Epithelial cell of proximal tubule (primary cell): ENCODE data around the gene SLC9A2. TPM values are rescaled to one million over a fixed set of nuclear protein-coding genes. Genes with fewer than 3 reads are reported as not detected.
A peak's percentile ranks its signal among the peaks of the same experiment; 100 is the strongest.

Experiments used
- DNase-seq: peaks from one replicate; pipeline ENCODE4 v3.0.0-alpha.2; 2011; ENCODE audit warnings: low read depth
- H3K4me3 ChIP-seq: 2 replicates; pipeline ENCODE4 v1.5.1; 2011; ENCODE audit warnings: low read depth, mild to moderate bottlenecking, low read length
- CTCF ChIP-seq: conservative IDR thresholded peaks from 2 replicates; pipeline ENCODE4 v1.5.1; 2012; ENCODE audit warnings: low read depth, mild to moderate bottlenecking, low read length
- total RNA-seq: library from RNA; depleted of rRNA; stranded (reverse); fragments of >200 nt; gene quantifications from 2 replicates; pipeline ENCODE4 v1.2.3, GENCODE V29; 2015

Gene SLC9A2
- total RNA-seq, 1 donor from 2014 or later, result 0.86 TPM

- no peak for DNase-seq
- no peak for TF ChIP-seq CTCF
- no peak overlapping the region for H3K4me3 ChIP-seq
Observed at GRCh38 chr2:102743259-102743658, 123.9 kb downstream of the SLC9A2 start.

GRCh38 chr2:102748107-102748506, 128.8 kb downstream of the SLC9A2 start:
- TF ChIP-seq CTCF, result no peak
- DNase-seq, result no peak
- H3K4me3 ChIP-seq, result no peak overlapping the region

- no peak for TF ChIP-seq CTCF
- no peak overlapping the region for H3K4me3 ChIP-seq
- no peak for DNase-seq
Observed at GRCh38 chr2:102749938-102750337, 130.6 kb downstream of the SLC9A2 start.

- no peak for DNase-seq
- H3K4me3 ChIP-seq, result no peak overlapping the region
- TF ChIP-seq CTCF, result peak; percentile 78
Observed at GRCh38 chr2:102753563-102754159, 134.3 kb downstream of the SLC9A2 start.

- no peak for TF ChIP-seq CTCF
Observed at GRCh38 chr2:102754456-102755145, 135.2 kb downstream of the SLC9A2 start.

GRCh38 chr2:102755284-102755683, 135.9 kb downstream of the SLC9A2 start:
- no peak for DNase-seq
- no peak overlapping the region for H3K4me3 ChIP-seq
- TF ChIP-seq CTCF, result no peak

More at GRCh38 chr2:102754456-102755145, 135.2 kb downstream of the SLC9A2 start:
- DNase-seq, result no peak
- no peak overlapping the region for H3K4me3 ChIP-seq

GRCh38 chr2:102758439-102758838, 139.1 kb downstream of the SLC9A2 start:
- no peak for TF ChIP-seq CTCF
- DNase-seq, result no peak
- H3K4me3 ChIP-seq, result no peak overlapping the region
